Frontal cortex (tissue), 4 donors: Measurements from ENCODE around the gene RBM26. TPM values are rescaled to one million over a fixed set of nuclear protein-coding genes. Genes with fewer than 3 reads are reported as not detected.

Source experiments
- DNase-seq, 2 donors: peaks; one replicate each; pipeline ENCODE4 v3.0.0; 2012; ENCODE audit warnings: low spot score in 2 of 2
- FAIRE-seq: peaks from 2 replicates; lab custom pipeline; 2012; peaks lifted over from hg19 to GRCh38; lab: Jason Lieb, UNC
- total RNA-seq: library from RNA; depleted of rRNA; stranded (reverse); fragments of >200 nt; gene quantifications from one replicate; pipeline ENCODE4 v1.2.3, GENCODE V29; 2014
- donor health status: control.
- donor health status: control.
- donor health status: control.

RBM26 gene
- 55.8 TPM for total RNA-seq

- FAIRE-seq (no peak), DNase-seq (peak; percentile 88 to 91)
Observed at GRCh38 chr13:79405831-79406596, at the start of gene RBM26. Gene RBM26, minus strand, starts transcription at chr13:79406255. Its CDS starts 481 bp downstream, at chr13:79405774.

- FAIRE-seq (no peak), DNase-seq (no peak)
Observed at GRCh38 chr13:79455331-79455730, 49.3 kb upstream of the RBM26 start.

GRCh38 chr13:79452239-79452913, 46.3 kb upstream of the RBM26 start:
- no peak for FAIRE-seq
- DNase-seq, result no peak

- FAIRE-seq (no peak), DNase-seq (no peak)
Observed at GRCh38 chr13:79451500-79451962, 45.5 kb upstream of the RBM26 start.

GRCh38 chr13:79450110-79450509, 44.1 kb upstream of the RBM26 start:
- DNase-seq, result no peak
- FAIRE-seq, result no peak

- no peak for FAIRE-seq
- no peak for DNase-seq
Observed at GRCh38 chr13:79448413-79448812, 42.4 kb upstream of the RBM26 start.

GRCh38 chr13:79447741-79448140, 41.7 kb upstream of the RBM26 start:
- DNase-seq (no peak), FAIRE-seq (no peak)

GRCh38 chr13:79447141-79447540, 41.1 kb upstream of the RBM26 start:
- FAIRE-seq, result no peak

GRCh38 chr13:79445968-79446645, 40.1 kb upstream of the RBM26 start:
- no peak for DNase-seq
- no peak for FAIRE-seq

More at GRCh38 chr13:79447141-79447540, 41.1 kb upstream of the RBM26 start:
- no peak for DNase-seq

GRCh38 chr13:79442706-79443105, 36.7 kb upstream of the RBM26 start:
- no peak for DNase-seq
- no peak for FAIRE-seq

- DNase-seq (no peak), FAIRE-seq (no peak)
Observed at GRCh38 chr13:79442221-79442620, 36.2 kb upstream of the RBM26 start.

GRCh38 chr13:79440958-79441528, 35.0 kb upstream of the RBM26 start:
- DNase-seq (no peak), FAIRE-seq (no peak)

GRCh38 chr13:79439275-79439674, 33.2 kb upstream of the RBM26 start:
- FAIRE-seq, result no peak
- no peak for DNase-seq

- FAIRE-seq (no peak), DNase-seq (no peak)
Observed at GRCh38 chr13:79435561-79435990, 29.5 kb upstream of the RBM26 start.

- no peak for DNase-seq
- FAIRE-seq, result no peak
Observed at GRCh38 chr13:79434556-79434955, 28.5 kb upstream of the RBM26 start.

GRCh38 chr13:79432992-79433391, 26.9 kb upstream of the RBM26 start:
- no peak for DNase-seq
- FAIRE-seq, result no peak

GRCh38 chr13:79432086-79432485, 26.0 kb upstream of the RBM26 start:
- FAIRE-seq, result no peak
- DNase-seq, result no peak

GRCh38 chr13:79429309-79429708, 23.3 kb upstream of the RBM26 start:
- DNase-seq (no peak), FAIRE-seq (no peak)

GRCh38 chr13:79427883-79428282, 21.8 kb upstream of the RBM26 start:
- FAIRE-seq (no peak), DNase-seq (no peak)

GRCh38 chr13:79427265-79427664, 21.2 kb upstream of the RBM26 start:
- FAIRE-seq (no peak), DNase-seq (no peak)
